OCI-LY1 (cell line): ENCODE data around the gene MME.

ENCODE experiments used
- H2AFZ ChIP-seq: fragments of 200-600 bp; sonication (generic), shearing (Covaris generic); 2 replicates; pipeline ENCODE4 v1.6.0; 2014; ENCODE audit warnings: antibody characterized with exemption, mild to moderate bottlenecking, low read length
- H3F3A ChIP-seq: fragments of 200-600 bp; sonication (generic), shearing (Covaris generic); 2 replicates; pipeline ENCODE4 v1.6.0; 2014; ENCODE audit warnings: mild to moderate bottlenecking, antibody characterized with exemption, low read length, moderate library complexity; ENCODE audit not compliant: insufficient read depth
- H3K27ac ChIP-seq: fragments of 200-600 bp; sonication (generic); 2 replicates; pipeline ENCODE4 v1.5.1; 2014; ENCODE audit warnings: low read length, mixed run types, mild to moderate bottlenecking, low read depth; ENCODE audit not compliant: poor library complexity, severe bottlenecking
- H3K27me3 ChIP-seq: fragments of 200-600 bp; sonication (generic); 2 replicates; pipeline ENCODE4 v1.6.0; 2014; ENCODE audit warnings: antibody characterized with exemption, mild to moderate bottlenecking, low read length, moderate library complexity; ENCODE audit not compliant: insufficient read depth
- H3K36me3 ChIP-seq: fragments of 200-600 bp; sonication (generic); 2 replicates; pipeline ENCODE4 v1.6.1; 2014; ENCODE audit warnings: mild to moderate bottlenecking, antibody characterized with exemption, low read length, moderate library complexity, mixed read lengths; ENCODE audit not compliant: insufficient read depth
- H3K4me1 ChIP-seq: fragments of 200-600 bp; sonication (generic); 2 replicates; pipeline ENCODE4 v1.5.1; 2014; ENCODE audit warnings: mild to moderate bottlenecking, low read length, moderate library complexity; ENCODE audit not compliant: insufficient read depth, severe bottlenecking
- H3K4me2 ChIP-seq: fragments of 200-600 bp; sonication (generic), shearing (Covaris generic); 2 replicates; pipeline ENCODE4 v1.6.1; 2014; ENCODE audit warnings: low read length
- H3K4me3 ChIP-seq: fragments of 200-600 bp; sonication (generic); 2 replicates; pipeline ENCODE4 v1.5.1; 2014; ENCODE audit warnings: low read length, low read depth, mild to moderate bottlenecking, mixed read lengths; ENCODE audit not compliant: poor library complexity, severe bottlenecking
- H3K79me2 ChIP-seq: fragments of 200-600 bp; shearing (Covaris generic); 2 replicates; pipeline ENCODE4 v1.6.1; 2016; ENCODE audit warnings: mixed run types, low read length, mixed read lengths; ENCODE audit not compliant: insufficient read depth
- H3K9ac ChIP-seq: fragments of 200-600 bp; sonication (generic), shearing (Covaris generic); 2 replicates; pipeline ENCODE4 v1.6.1; 2014; ENCODE audit warnings: mild to moderate bottlenecking, low read length, mixed read lengths
- H3K9me2 ChIP-seq: fragments of 200-600 bp; sonication (generic), shearing (Covaris generic); 2 replicates; pipeline ENCODE4 v1.6.1; 2014; ENCODE audit warnings: low read depth, mild to moderate bottlenecking, low read length, mixed read lengths
- H3K9me3 ChIP-seq: fragments of 200-600 bp; shearing (Covaris generic); 2 replicates; pipeline ENCODE4 v1.6.1; 2014; ENCODE audit warnings: low read length, mixed read lengths
- H4K20me1 ChIP-seq: fragments of 200-600 bp; sonication (generic), shearing (Covaris generic); 2 replicates; pipeline ENCODE4 v1.6.0; 2016; ENCODE audit warnings: mild to moderate bottlenecking, low read length; ENCODE audit not compliant: insufficient read depth
- CTCF ChIP-seq: fragments of 200-600 bp; sonication (generic), shearing (Covaris generic); IDR thresholded peaks from 2 replicates; pipeline ENCODE4 v1.5.1; 2017; ENCODE audit warnings: mild to moderate bottlenecking, antibody characterized with exemption, low read length, moderate library complexity, mixed read lengths
- EZH2 ChIP-seq: fragments of 200-600 bp; sonication (generic), shearing (Covaris generic); IDR thresholded peaks from 2 replicates; pipeline ENCODE4 v1.8.0; 2017; ENCODE audit warnings: borderline replicate concordance, mixed run types, mild to moderate bottlenecking, antibody characterized with exemption, low read length, moderate library complexity, mixed read lengths

Gene MME

GRCh38 chr3:155138677-155139076 lies 58.6 kb downstream of the MME start:
- H3K4me3 ChIP-seq, result no peak overlapping the region
- no peak for TF ChIP-seq EZH2
- no peak for TF ChIP-seq CTCF
- no peak overlapping the region for H3K4me2 ChIP-seq
- no peaks in the 10 kb centered on the region for H4K20me1 ChIP-seq
- no peak overlapping the region for H2AFZ ChIP-seq
- no peaks in the 10 kb centered on the region for H3F3A ChIP-seq
- H3K27me3 ChIP-seq, result no peaks in the 10 kb centered on the region
- H3K9me3 ChIP-seq, result no peaks in the 10 kb centered on the region
- H3K36me3 ChIP-seq, result peaks cover 99% of the 10 kb centered on the region
- H3K4me1 ChIP-seq, result no peaks in the 10 kb centered on the region
- H3K9ac ChIP-seq, result no peak overlapping the region
- no peaks in the 10 kb centered on the region for H3K9me2 ChIP-seq
- peaks cover 21% of the 10 kb centered on the region; the same call in 1 of the 2 replicates for H3K79me2 ChIP-seq
- no peak overlapping the region for H3K27ac ChIP-seq

- H3K27ac ChIP-seq, result no peak overlapping the region
- no peaks in the 10 kb centered on the region for H3K9me3 ChIP-seq
- H3K27me3 ChIP-seq, result no peaks in the 10 kb centered on the region
- H3K36me3 ChIP-seq, result peaks cover 97% of the 10 kb centered on the region
- H3K9me2 ChIP-seq, result no peaks in the 10 kb centered on the region
- no peak overlapping the region for H3K4me2 ChIP-seq
- H3F3A ChIP-seq, result no peaks in the 10 kb centered on the region
- H3K79me2 ChIP-seq, result no peaks in the 10 kb centered on the region
- H3K4me1 ChIP-seq, result no peaks in the 10 kb centered on the region
- H2AFZ ChIP-seq, result no peak overlapping the region
- no peak overlapping the region for H3K9ac ChIP-seq
- no peak overlapping the region for H3K4me3 ChIP-seq
- H4K20me1 ChIP-seq, result no peaks in the 10 kb centered on the region
- TF ChIP-seq CTCF (no peak), EZH2 (no peak)
Observed at GRCh38 chr3:155147588-155147987, 67.5 kb downstream of the MME start.

GRCh38 chr3:155149494-155149893 lies 69.4 kb downstream of the MME start:
- Histone ChIP-seq H3K36me3 (peaks cover 97% of the 10 kb centered on the region), H3K9me3 (no peaks in the 10 kb centered on the region), H3K27me3 (no peaks in the 10 kb centered on the region), H3K79me2 (no peaks in the 10 kb centered on the region), H3K9me2 (no peaks in the 10 kb centered on the region), H3K4me3 (no peak overlapping the region), H2AFZ (no peak overlapping the region), H4K20me1 (no peaks in the 10 kb centered on the region), H3K4me2 (no peak overlapping the region), H3F3A (no peaks in the 10 kb centered on the region), H3K4me1 (no peaks in the 10 kb centered on the region), H3K27ac (no peak overlapping the region), H3K9ac (no peak overlapping the region)
- no peak for TF ChIP-seq EZH2
